Activated naive CD8-positive, alpha-beta T cell treated with anti-CD3 and anti-CD28 coated beads, Interleukin-2, amount 10 ng/mL, durations not matched to agents 7 days and 5 days (primary cell): ENCODE measurements around the gene IGLL1. TPM values are rescaled to one million over a fixed set of nuclear protein-coding genes. Genes with fewer than 3 reads are reported as not detected.

ENCODE experiments used
- ATAC-seq: fragments of 150-1000 bp; cut with Tn5 transposase; one replicate; pipeline ENCODE4 v1.10.0; 2021; ENCODE audit warnings: low read depth, moderate library complexity
- POLR2A ChIA-PET: fragments of 350-600 bp; sonication (Branson Sonifier 250); formaldehyde crosslinking; loops from one replicate; lab custom pipeline; 2021; ENCODE audit warnings: antibody characterized with exemption; lab: Charles Lee
- DNase-seq: peaks from one replicate; pipeline ENCODE4 v3.0.0; 2021
- H3K27ac Mint-ChIP-seq: one replicate; pipeline ENCODE4 v1.8.0; 2022; ENCODE audit warnings: mild to moderate bottlenecking, mixed read lengths
- H3K27me3 Mint-ChIP-seq: one replicate; pipeline ENCODE4 v1.8.0; 2022; ENCODE audit warnings: mild to moderate bottlenecking, moderate library complexity, mixed read lengths
- H3K36me3 Mint-ChIP-seq: one replicate; pipeline ENCODE4 v1.8.0; 2021; ENCODE audit warnings: mild to moderate bottlenecking, mixed read lengths
- H3K4me1 Mint-ChIP-seq: one replicate; pipeline ENCODE4 v1.8.0; 2021; ENCODE audit warnings: mixed read lengths
- H3K4me3 Mint-ChIP-seq: one replicate; pipeline ENCODE4 v1.8.0; 2022; ENCODE audit warnings: mild to moderate bottlenecking, moderate library complexity, mixed read lengths
- H3K9me3 Mint-ChIP-seq: one replicate; pipeline ENCODE4 v1.8.0; 2021; ENCODE audit warnings: mixed read lengths
- total RNA-seq, 2 experiments: library from RNA; stranded (reverse); gene quantifications; one replicate each; pipeline ENCODE4 v1.2.3, GENCODE V29; 2021

IGLL1 gene
- total RNA-seq, 2 experiments from 2014 or later = not detected

DNA sequence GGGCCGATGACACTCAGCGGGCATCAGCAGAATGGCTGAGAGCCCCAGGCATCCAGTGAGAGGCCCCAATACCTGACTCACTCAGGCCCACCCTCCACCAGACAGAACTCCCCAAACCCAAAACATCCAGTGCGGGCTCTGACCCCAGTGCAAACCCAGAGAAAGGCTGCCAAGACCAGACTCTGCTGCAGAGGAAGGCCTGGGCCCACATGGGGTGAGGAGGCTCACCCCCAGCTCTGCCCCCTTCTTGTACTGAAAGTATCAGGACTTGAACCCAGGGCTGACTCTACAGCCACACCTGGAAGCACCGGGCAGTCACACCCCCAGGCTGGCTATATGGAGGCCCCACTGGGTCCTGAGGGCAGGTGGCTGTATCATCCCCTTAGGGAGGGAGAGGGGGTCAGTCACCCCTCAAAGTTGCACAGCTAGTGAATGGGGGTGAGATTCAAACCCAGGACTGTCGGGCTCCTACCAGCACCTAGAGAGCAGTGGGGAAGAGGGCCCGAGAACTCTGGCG is 49.3 kb downstream of the IGLL1 start:
- ATAC-seq (no peak), DNase-seq (no peak)
- Mint-ChIP-seq H3K27ac (no peak overlapping the region), H3K4me3 (no peak overlapping the region), H3K36me3 (no peaks in the 10 kb centered on the region), H3K4me1 (peaks cover 2% of the 10 kb centered on the region), H3K9me3 (no peaks in the 10 kb centered on the region), H3K27me3 (peaks cover 7% of the 10 kb centered on the region)
- POLR2A ChIA-PET = no interaction called here

GRCh38 chr22:23530106-23530505 is 50.0 kb downstream of the IGLL1 start:
- Mint-ChIP-seq H3K27me3 (peaks cover 4% of the 10 kb centered on the region), H3K36me3 (no peaks in the 10 kb centered on the region), H3K27ac (no peak overlapping the region), H3K4me3 (no peak overlapping the region), H3K4me1 (peaks cover 2% of the 10 kb centered on the region), H3K9me3 (no peaks in the 10 kb centered on the region)
- ATAC-seq = no peak
- POLR2A ChIA-PET = no interaction called here
- no peak for DNase-seq

GRCh38 chr22:23529166-23530103 is 50.7 kb downstream of the IGLL1 start:
- H3K4me3 Mint-ChIP-seq = no peak overlapping the region
- ATAC-seq = no peak
- no peak overlapping the region for H3K27ac Mint-ChIP-seq
- H3K4me1 Mint-ChIP-seq = peaks cover 2% of the 10 kb centered on the region
- H3K9me3 Mint-ChIP-seq = no peaks in the 10 kb centered on the region
- peaks cover 5% of the 10 kb centered on the region for H3K27me3 Mint-ChIP-seq
- no peaks in the 10 kb centered on the region for H3K36me3 Mint-ChIP-seq
- no peak for DNase-seq
- POLR2A ChIA-PET = interaction anchor here (0.5 kb wide), 1 partner anchor 35 kb away, joined by 4 read pairs; no protein-coding TSS in a partner anchor

DNA sequence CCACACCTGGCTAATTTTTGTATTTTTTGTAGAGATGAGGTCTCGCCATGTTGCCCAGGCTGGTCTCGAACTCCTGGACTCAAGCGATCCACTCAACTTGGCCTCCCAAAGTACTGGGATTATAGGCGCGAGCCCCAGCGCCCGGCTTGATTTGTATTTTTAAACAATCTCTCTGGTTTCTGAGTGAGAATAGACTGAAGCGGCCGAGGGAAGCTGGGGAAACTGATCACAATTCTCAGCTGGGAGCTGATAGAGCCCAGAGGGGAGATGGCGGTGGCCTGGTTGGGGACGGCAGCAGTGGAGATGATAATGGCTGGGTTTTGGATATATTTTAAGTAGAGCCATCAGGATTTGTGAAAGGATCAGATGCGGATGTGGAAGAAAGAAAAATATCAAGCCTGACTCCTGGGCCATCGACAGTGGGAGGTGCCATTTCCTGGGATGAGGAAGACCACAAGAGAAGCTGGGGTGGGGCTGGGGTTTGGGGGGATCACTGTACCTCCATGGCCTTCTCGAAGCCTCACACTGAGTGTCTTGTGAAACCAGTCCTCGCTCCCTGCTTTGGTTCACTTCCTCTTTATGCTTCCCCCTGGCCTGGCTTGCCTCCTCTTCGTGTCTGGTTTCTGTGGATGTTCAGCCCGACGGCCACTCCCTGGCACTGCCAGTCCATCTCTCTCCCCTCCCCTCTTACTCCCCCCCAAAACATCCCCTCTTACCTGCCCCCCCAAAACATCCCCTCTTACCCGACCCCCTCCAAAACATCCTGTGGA is 51.9 kb downstream of the IGLL1 start:
- H3K27me3 Mint-ChIP-seq = peaks cover 10% of the 10 kb centered on the region
- no peak overlapping the region for H3K27ac Mint-ChIP-seq
- H3K36me3 Mint-ChIP-seq = no peaks in the 10 kb centered on the region
- H3K4me1 Mint-ChIP-seq = no peaks in the 10 kb centered on the region
- no peak overlapping the region for H3K4me3 Mint-ChIP-seq
- no peak for ATAC-seq
- POLR2A ChIA-PET = no interaction called here
- H3K9me3 Mint-ChIP-seq = no peaks in the 10 kb centered on the region
- DNase-seq = no peak

GRCh38 chr22:23526596-23527316 is 53.3 kb downstream of the IGLL1 start:
- H3K27me3 Mint-ChIP-seq = peaks cover 20% of the 10 kb centered on the region
- DNase-seq (no peak), ATAC-seq (no peak)
- POLR2A ChIA-PET = no interaction called here
- no peaks in the 10 kb centered on the region for H3K36me3 Mint-ChIP-seq
- no peaks in the 10 kb centered on the region for H3K9me3 Mint-ChIP-seq
- no peak overlapping the region for H3K4me3 Mint-ChIP-seq
- H3K27ac Mint-ChIP-seq = no peak overlapping the region
- no peaks in the 10 kb centered on the region for H3K4me1 Mint-ChIP-seq

DNA sequence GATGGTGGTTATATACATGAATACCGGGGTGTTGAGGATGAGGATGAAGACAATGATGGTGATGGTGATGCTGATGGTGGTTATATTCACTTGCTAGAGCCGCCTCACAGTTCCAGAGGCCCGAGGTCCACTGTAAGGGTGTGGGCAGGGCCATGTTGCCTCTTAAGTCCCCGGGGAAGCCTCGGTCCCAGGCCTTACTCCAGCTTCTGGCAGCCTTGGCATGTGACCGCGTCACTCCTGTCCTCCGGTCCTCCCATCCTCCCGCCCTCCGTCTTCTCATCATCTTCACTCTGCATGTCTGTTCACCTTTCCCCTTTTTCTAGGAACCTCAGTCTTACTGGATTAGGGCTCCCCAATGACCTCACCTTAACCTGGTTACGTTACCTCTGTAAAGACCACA is 54.6 kb downstream of the IGLL1 start:
- no peak for DNase-seq
- Mint-ChIP-seq H3K27ac (no peak overlapping the region), H3K4me3 (no peak overlapping the region)

DNA sequence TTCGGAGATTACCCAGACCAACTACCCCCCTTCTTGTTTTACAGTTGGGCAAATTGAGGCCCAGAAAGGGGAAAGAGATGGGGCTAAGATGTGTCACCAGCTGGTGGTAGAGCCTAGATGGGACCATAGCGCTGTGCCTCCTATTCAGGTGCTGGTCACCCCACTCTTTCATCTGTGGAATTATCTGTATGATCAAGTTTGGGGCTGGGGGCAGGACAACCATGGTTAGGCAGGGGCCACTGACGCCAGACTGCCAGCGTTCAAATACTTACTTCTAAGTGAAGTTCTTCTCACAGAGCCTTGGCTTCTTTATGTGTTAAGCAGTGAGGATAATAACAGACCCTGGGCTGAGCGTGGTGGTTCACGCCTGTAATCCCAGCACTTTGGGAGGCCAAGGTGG is 55.9 kb downstream of the IGLL1 start:
- Mint-ChIP-seq H3K4me3 (no peak overlapping the region), H3K27ac (no peak overlapping the region), H3K27me3 (peaks cover 32% of the 10 kb centered on the region), H3K9me3 (no peaks in the 10 kb centered on the region), H3K4me1 (no peaks in the 10 kb centered on the region), H3K36me3 (no peaks in the 10 kb centered on the region)
- DNase-seq = no peak
- POLR2A ChIA-PET = no interaction called here
- ATAC-seq = no peak

More for the DNA sequence above, 54.6 kb downstream of the IGLL1 start:
- no peaks in the 10 kb centered on the region for H3K36me3 Mint-ChIP-seq
- H3K27me3 Mint-ChIP-seq = peaks cover 28% of the 10 kb centered on the region
- no peaks in the 10 kb centered on the region for H3K4me1 Mint-ChIP-seq
- POLR2A ChIA-PET = no interaction called here
- no peak for ATAC-seq
- no peaks in the 10 kb centered on the region for H3K9me3 Mint-ChIP-seq

GRCh38 chr22:23523713-23524112 is 56.4 kb downstream of the IGLL1 start:
- Mint-ChIP-seq H3K9me3 (no peaks in the 10 kb centered on the region), H3K27me3 (peaks cover 32% of the 10 kb centered on the region), H3K4me3 (no peak overlapping the region), H3K4me1 (no peaks in the 10 kb centered on the region), H3K36me3 (no peaks in the 10 kb centered on the region), H3K27ac (no peak overlapping the region)
- no peak for DNase-seq
- POLR2A ChIA-PET = no interaction called here
- ATAC-seq = no peak

Other genes with a start within 250 kb of the IGLL1 start
- gene DRICH1, start 52.0 kb upstream of the IGLL1 start, total RNA-seq = under 1 TPM; 0.69 to 0.79 TPM
- gene RGL4, start 110.7 kb upstream of the IGLL1 start, total RNA-seq = 10 to 100 TPM; 24.9 to 25.8 TPM
- gene ZNF70, start 170.8 kb upstream of the IGLL1 start, total RNA-seq = 1 to 10 TPM; 3.8 to 4.1 TPM
- gene VPREB3, start 174.1 kb upstream of the IGLL1 start, total RNA-seq = not detected
- gene C22orf15, start 182.7 kb upstream of the IGLL1 start, total RNA-seq = 1 to 10 TPM; 2.1 to 2.9 TPM
- 100 to 1,000 TPM in 1 of 2 experiments, 10 to 100 TPM in 1; 99.8 to 111 TPM for gene CHCHD10, start 187.7 kb upstream of the IGLL1 start, total RNA-seq
- gene MMP11, start 192.6 kb upstream of the IGLL1 start, total RNA-seq = 1 to 10 TPM; 2.1 to 2.4 TPM
- gene SMARCB1, start 206.7 kb upstream of the IGLL1 start, total RNA-seq = 10 to 100 TPM; 81.2 to 82.8 TPM